IPS DF 6.9 (cell line): Measurements from ENCODE around the gene PHC2.

ENCODE experiments used
- DNase-seq: peaks from one replicate; pipeline ENCODE4 v3.0.0-alpha.2; 2013; ENCODE audit warnings: low read depth, low spot score
- H3K27ac ChIP-seq: one replicate; pipeline ENCODE4 v1.5.1; 2013; ENCODE audit warnings: low read length, control low read depth
- H3K27me3 ChIP-seq: 2 replicates; pipeline ENCODE4 v1.6.1; 2013; ENCODE audit warnings: mild to moderate bottlenecking, low read length; ENCODE audit not compliant: control insufficient read depth, insufficient read depth
- H3K36me3 ChIP-seq: 2 replicates; pipeline ENCODE4 v1.6.1; 2013; ENCODE audit warnings: low read length; ENCODE audit not compliant: control insufficient read depth, insufficient read depth
- H3K4me1 ChIP-seq: 2 replicates; pipeline ENCODE4 v1.6.1; 2013; ENCODE audit warnings: low read length; ENCODE audit not compliant: control insufficient read depth, insufficient read depth
- H3K4me3 ChIP-seq: 2 replicates; pipeline ENCODE4 v1.5.1; 2013; ENCODE audit warnings: mild to moderate bottlenecking, low read length
- H3K9me3 ChIP-seq: 2 replicates; pipeline ENCODE4 v1.6.1; 2013; ENCODE audit warnings: low read length, inconsistent platforms; ENCODE audit not compliant: control insufficient read depth, insufficient read depth
- WGBS: extraction: QIAGEN DNeasy Blood & Tissue Kit; methylation state at CpG from one replicate; pipeline ENCODE4 v1.1.7; 2013; ENCODE audit warnings: mixed read lengths, missing lambda C conversion rate; ENCODE audit not compliant: insufficient read length, insufficient coverage; 5-methylcytosine and 5-hydroxymethylcytosine counted together

The PHC2 gene

GRCh38 chr1:33468011-33468410, 37.1 kb upstream of the PHC2 start:
- no peaks in the 10 kb centered on the region for H3K27me3 ChIP-seq
- peaks cover 3% of the 10 kb centered on the region; the same call in 1 of the 2 replicates for H3K4me1 ChIP-seq
- no CpG with 5 or more reads among the region's 4 CpGs for WGBS
- no peaks in the 10 kb centered on the region for H3K9me3 ChIP-seq
- H3K4me3 ChIP-seq = no peak overlapping the region
- H3K27ac ChIP-seq = no peak overlapping the region
- no peaks in the 10 kb centered on the region for H3K36me3 ChIP-seq
- DNase-seq = no peak

DNA sequence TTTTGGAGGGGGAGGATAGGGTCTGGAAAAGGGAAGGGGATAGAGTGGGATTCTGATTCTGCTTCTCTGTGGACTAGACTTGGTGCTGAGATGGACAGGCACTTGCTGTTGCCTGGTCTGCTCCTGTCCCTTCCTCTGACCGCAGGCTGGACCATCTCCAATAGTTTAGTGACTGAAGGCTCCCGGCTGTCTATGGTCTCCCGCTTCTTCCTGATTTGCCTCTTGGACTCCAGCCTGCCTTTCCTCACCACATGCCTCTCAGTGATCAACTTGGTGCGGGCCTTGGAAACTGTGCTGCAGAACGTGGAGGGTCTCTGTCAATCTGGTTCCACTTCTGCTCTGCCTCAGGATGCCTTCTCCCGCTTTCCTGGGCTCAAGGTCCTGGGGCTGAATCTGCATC, 35.3 kb upstream of the PHC2 start:
- Histone ChIP-seq H3K36me3 (no peaks in the 10 kb centered on the region), H3K27me3 (no peaks in the 10 kb centered on the region), H3K4me3 (no peak overlapping the region), H3K9me3 (no peaks in the 10 kb centered on the region), H3K27ac (no peak overlapping the region), H3K4me1 (peaks cover 2% of the 10 kb centered on the region; the same call in 1 of the 2 replicates)
- no CpG with 5 or more reads among the region's 6 CpGs for WGBS
- no peak for DNase-seq

DNA sequence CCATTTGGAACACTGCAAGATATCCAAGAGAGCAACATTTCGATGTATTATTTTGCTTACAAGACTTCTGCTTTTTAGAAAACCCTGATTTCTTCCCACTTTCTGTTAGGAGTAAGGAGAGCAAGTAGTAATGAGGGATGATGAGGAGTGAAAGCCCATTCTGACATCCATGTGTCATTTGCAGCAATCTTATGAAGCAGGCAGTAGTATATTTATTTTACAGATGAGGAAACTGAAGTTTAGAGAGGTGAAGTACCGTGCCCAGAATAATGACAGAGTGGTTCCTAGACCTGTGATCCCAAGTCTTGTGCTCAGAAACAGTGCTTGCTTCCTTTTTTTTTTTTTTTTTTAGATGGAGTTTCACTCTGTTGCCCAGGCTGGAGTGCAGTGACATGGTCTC, 34.4 kb upstream of the PHC2 start:
- H3K4me1 ChIP-seq = no peaks in the 10 kb centered on the region
- H3K9me3 ChIP-seq = no peaks in the 10 kb centered on the region
- no CpG with 5 or more reads among the region's 2 CpGs for WGBS
- H3K27me3 ChIP-seq = no peaks in the 10 kb centered on the region
- H3K27ac ChIP-seq = no peak overlapping the region
- no peak overlapping the region for H3K4me3 ChIP-seq
- no peaks in the 10 kb centered on the region for H3K36me3 ChIP-seq
- no peak for DNase-seq

GRCh38 chr1:33464552-33464951, 33.7 kb upstream of the PHC2 start:
- WGBS = no CpG with 5 or more reads among the region's 3 CpGs
- DNase-seq = no peak
- Histone ChIP-seq H3K4me3 (no peak overlapping the region), H3K9me3 (no peaks in the 10 kb centered on the region), H3K4me1 (no peaks in the 10 kb centered on the region), H3K27ac (no peak overlapping the region), H3K27me3 (no peaks in the 10 kb centered on the region), H3K36me3 (no peaks in the 10 kb centered on the region)

GRCh38 chr1:33462405-33463164, 31.7 kb upstream of the PHC2 start:
- no peaks in the 10 kb centered on the region for H3K4me1 ChIP-seq
- no peak overlapping the region for H3K4me3 ChIP-seq
- H3K27ac ChIP-seq = no peak overlapping the region
- H3K36me3 ChIP-seq = no peaks in the 10 kb centered on the region
- no peak for DNase-seq
- no peaks in the 10 kb centered on the region for H3K27me3 ChIP-seq
- H3K9me3 ChIP-seq = no peaks in the 10 kb centered on the region
- WGBS = no CpG with 5 or more reads among the region's 8 CpGs

DNA sequence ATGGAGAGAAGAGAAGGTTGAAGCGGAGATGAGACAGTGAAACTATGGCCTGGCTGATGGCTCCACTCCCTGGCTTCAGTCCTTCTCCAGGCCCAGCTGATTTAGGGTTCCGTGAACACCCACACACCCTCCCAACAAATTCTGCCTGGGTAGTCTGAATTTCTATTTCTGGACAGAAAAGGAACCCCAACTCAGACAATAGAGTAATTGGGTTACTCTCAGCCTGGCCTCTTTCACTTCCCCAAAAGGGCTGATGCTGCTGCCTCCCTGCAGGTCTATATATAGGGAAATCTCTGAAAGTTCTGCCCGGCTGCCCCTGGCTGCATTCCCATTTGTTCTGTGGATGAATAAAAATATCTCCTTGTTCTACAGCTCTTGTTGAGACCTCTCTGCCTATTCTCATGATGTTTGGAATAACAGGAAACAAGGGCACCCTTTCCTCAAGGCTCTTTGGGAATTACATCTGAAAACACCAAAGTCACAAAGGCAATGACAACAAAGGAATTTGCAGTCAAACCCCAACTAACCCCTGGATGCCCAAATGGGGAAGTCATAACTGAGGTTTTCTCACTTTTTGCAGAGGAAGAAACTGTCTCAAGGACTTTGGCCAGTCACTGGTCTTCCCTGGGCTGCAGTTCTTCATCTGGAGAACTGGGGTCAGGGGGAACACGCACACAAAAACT, 30.2 kb upstream of the PHC2 start:
- H3K36me3 ChIP-seq = no peaks in the 10 kb centered on the region
- H3K4me3 ChIP-seq = no peak overlapping the region
- no peak overlapping the region for H3K27ac ChIP-seq
- no peaks in the 10 kb centered on the region for H3K9me3 ChIP-seq
- H3K4me1 ChIP-seq = no peaks in the 10 kb centered on the region
- WGBS = no CpG with 5 or more reads among the region's 4 CpGs
- no peaks in the 10 kb centered on the region for H3K27me3 ChIP-seq
- DNase-seq = no peak

- Histone ChIP-seq H3K4me1 (no peaks in the 10 kb centered on the region), H3K27ac (no peak overlapping the region)
These were observed 29.2 kb upstream of the PHC2 start for GRCh38 chr1:33460144-33460543.

GRCh38 chr1:33459691-33460090, 28.8 kb upstream of the PHC2 start:
- DNase-seq = no peak
- no peak overlapping the region for H3K27ac ChIP-seq
- no CpG with 5 or more reads among the region's 4 CpGs for WGBS
- no peak overlapping the region for H3K4me3 ChIP-seq
- H3K36me3 ChIP-seq = no peaks in the 10 kb centered on the region
- no peaks in the 10 kb centered on the region for H3K27me3 ChIP-seq
- no peaks in the 10 kb centered on the region for H3K4me1 ChIP-seq
- no peaks in the 10 kb centered on the region for H3K9me3 ChIP-seq

More at GRCh38 chr1:33460144-33460543, 29.2 kb upstream of the PHC2 start:
- DNase-seq = no peak
- Histone ChIP-seq H3K4me3 (no peak overlapping the region), H3K9me3 (no peaks in the 10 kb centered on the region), H3K27me3 (no peaks in the 10 kb centered on the region), H3K36me3 (no peaks in the 10 kb centered on the region)
- WGBS = no CpG with 5 or more reads among the region's 3 CpGs

DNA sequence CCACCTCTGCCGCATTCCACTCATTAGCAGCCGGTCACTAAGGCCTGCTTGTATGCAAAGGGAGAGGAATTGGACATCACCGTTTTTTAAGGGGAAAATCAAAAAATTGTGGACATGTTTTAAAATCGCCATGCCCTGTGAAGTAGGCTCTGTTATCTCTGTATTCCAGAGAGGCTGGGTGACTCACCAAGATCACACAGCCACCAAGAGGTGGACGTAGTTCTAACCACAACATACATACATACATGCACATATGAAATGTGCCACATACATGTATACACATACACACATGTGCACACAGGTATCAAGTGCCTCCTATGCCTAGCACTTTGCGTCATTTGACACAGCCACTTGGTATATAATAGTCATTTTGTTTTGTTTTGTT, 25.6 kb upstream of the PHC2 start:
- Histone ChIP-seq H3K27me3 (no peaks in the 10 kb centered on the region), H3K36me3 (no peaks in the 10 kb centered on the region), H3K27ac (no peak overlapping the region), H3K4me1 (no peaks in the 10 kb centered on the region), H3K4me3 (no peak overlapping the region), H3K9me3 (no peaks in the 10 kb centered on the region)
- WGBS = no CpG with 5 or more reads among the region's 6 CpGs
- DNase-seq = no peak

GRCh38 chr1:33455539-33456501, 24.9 kb upstream of the PHC2 start:
- no peak overlapping the region for H3K4me3 ChIP-seq
- DNase-seq = no peak
- H3K9me3 ChIP-seq = no peaks in the 10 kb centered on the region
- WGBS = no CpG with 5 or more reads among the region's 8 CpGs
- H3K36me3 ChIP-seq = no peaks in the 10 kb centered on the region
- no peaks in the 10 kb centered on the region for H3K4me1 ChIP-seq
- no peaks in the 10 kb centered on the region for H3K27me3 ChIP-seq
- H3K27ac ChIP-seq = no peak overlapping the region
